Smooth muscle cell of bladder (primary cell): ENCODE results near the gene PHRF1. TPM values are rescaled to one million over a fixed set of nuclear protein-coding genes. Genes with fewer than 3 reads are reported as not detected.

Experiments
- total RNA-seq: library from RNA; depleted of rRNA; stranded (reverse); fragments of >200 nt; gene quantifications from 2 replicates; pipeline ENCODE4 v1.2.3, GENCODE V29; 2014

PHRF1 gene
- 17.6 and 24.8 TPM in 2 replicates for total RNA-seq

GRCh38 chr11:575996-576768 is at the start of gene PHRF1:
Gene PHRF1, plus strand, starts transcription at chr11:576470. Its CDS starts 5,043 bp downstream, at chr11:581513.

DNA sequence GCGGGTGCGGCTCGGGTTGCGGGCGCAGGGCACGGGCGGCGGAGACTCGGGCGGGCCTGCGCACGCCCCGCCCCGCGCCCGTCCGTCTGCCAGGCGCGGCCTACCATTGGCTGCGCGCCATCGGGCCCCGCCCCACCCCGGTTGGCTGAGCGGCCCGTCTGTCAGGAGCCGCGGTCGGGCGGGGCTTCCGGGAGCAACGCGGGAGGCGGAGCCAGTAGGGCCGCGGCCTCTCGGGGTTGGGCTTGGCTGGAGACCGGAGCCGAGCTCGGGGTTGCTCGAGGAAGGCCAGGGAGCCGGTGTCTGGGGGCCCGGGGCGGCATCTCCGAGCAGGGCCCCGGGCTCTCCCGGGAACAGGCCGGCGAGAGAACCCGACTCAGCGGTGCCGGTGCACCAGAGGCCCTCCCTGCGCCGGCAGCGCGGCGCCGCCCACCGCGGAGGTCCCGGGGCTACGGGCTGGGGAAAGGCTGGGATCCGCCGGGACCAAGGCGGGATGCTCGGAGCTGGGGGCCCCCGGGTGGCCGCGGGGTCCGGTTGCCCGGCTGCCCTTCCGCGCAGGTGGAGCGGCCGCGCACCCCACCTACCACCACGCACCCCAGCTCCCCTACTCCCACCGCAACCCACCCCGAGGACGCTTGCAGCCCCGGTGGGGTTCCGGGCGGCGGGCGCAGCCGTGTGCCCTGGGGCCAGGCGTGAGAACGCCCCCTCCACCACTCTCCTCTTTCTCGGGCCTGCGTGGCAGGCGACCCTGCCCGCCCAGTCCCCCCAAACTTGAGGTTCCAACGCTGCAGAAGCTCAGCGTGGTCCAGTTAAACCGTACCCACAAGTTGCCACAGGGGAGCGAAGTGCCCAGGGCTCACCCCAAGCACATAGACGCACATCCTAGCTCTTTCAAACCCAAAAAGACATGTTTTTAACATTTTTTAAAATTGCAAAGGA is 40.5 kb upstream of the PHRF1 start, which contains the start of gene HRAS:
TSS of gene HRAS (minus strand) at position 58 of the 936 bp plus-strand sequence.

DNA sequence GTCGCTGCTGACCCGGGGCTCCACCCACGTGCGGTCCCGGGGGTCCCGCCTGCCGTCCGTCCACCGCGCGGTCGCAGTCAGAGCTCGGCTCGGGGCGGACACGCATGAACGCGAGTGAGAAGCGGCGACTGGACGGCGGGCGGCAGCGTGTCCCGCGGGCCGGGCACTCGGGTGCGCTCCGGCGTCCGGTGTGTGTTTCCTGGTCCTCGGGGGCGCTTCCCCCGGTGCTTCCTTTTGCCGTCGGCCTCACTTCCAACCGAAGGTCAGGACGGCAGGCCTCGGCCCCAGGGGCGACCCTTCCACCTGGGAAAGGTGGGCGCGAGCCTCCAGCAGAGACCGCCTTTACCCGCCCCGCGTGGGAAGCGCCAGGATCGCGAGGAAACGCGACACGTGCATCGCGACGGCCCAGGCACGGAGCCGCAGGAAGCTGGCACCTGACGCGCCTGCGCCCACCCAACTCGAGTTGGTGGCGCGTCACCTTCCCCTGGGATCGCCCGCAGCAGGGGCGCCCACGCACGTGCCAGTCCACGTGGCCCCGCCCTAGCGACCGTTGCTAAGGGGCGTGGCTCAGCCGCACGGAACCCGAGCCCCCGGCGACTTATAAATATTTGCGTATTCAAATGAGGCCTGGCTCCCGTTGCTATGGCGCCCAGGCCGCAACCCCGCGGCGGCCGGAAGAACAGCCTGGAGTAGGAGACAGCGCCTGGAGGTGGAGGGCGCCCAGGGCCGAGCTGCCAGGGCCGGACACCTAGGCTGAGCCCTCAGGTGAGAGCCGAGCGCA is 39.2 kb upstream of the PHRF1 start, which contains the start of gene LRRC56:
TSS of gene LRRC56 (plus strand) at position 687 of the 781 bp plus-strand sequence. CDS start 3,158 bp downstream, outside the sequence.

DNA sequence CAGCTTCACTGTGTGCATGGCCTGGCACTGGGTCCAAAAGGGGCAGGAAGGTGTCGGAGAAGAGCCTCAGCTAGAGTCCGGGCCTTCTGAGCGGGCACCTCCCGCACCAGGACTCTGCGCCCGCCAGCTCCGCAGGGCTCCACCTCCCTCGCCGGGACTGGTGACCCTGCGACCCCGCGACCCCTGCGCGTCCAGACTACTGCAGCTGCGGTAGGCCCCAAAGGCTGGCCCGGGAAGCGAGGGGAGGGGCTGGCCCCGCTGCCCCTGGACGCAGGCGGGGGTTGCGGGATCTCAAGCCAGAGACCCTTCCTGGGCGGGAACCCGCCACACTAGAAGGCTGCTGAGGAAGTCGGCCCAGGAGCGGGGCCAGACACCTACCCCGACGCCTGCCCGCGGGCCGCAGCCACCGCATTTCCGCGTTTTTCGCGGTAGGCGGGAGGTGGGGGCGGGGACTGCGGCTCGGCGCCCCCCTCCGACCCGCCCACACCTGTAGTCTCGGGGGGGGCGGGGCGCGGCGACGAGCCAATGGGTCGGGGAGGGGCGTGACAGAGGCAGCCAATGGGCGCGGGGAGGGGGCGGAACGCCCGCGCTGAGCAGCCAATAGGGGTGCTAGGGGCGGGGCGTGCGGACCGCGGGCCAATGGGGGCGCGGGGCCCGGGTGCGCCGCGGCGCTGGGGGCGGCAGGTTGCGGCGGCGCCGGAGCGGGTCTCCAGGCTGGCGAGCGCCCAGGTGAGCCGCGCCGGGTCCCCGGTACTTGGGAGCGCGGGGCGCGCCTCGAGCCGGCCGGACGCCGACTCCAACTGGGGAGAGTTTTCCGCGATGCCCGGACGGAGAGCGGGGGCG is 15.7 kb upstream of the PHRF1 start, which contains the start of the genes LMNTD2 and RASSF7:
TSS of gene LMNTD2 (minus strand) at position 434 of the 843 bp plus-strand sequence. CDS start at position 412, 22 bp downstream.
TSS of gene RASSF7 (plus strand) at position 666 of the 843 bp plus-strand sequence. CDS start 799 bp downstream, outside the sequence.

GRCh38 chr11:615504-616319 is 39.4 kb downstream of the PHRF1 start, which contains the start of gene IRF7:
Gene IRF7, minus strand, starts transcription at chr11:615950. Its CDS starts 586 bp downstream, at chr11:615364.

GRCh38 chr11:624705-625635 is 48.7 kb downstream of the PHRF1 start, which contains the start of gene CDHR5:
Gene CDHR5, minus strand, starts transcription at chr11:624955. Its CDS starts 53 bp downstream, at chr11:624902.

GRCh38 chr11:626475-627307 is 50.4 kb downstream of the PHRF1 start, which contains the start of gene SCT:
Gene SCT, minus strand, starts transcription at chr11:627181. Its CDS starts 38 bp downstream, at chr11:627143.

GRCh38 chr11:636511-637332 is 60.5 kb downstream of the PHRF1 start, which contains the start of gene DRD4:
Gene DRD4, plus strand, starts transcription at chr11:637269. Its CDS starts 36 bp downstream, at chr11:637305.

Other genes with a start within 250 kb of the PHRF1 start
- 1.9 and 3.6 TPM in 2 replicates for gene B4GALNT4, start 207.0 kb upstream of the PHRF1 start, total RNA-seq
- 1.3 and 1.6 TPM in 2 replicates for gene PKP3, start 182.3 kb upstream of the PHRF1 start, total RNA-seq
- 13.1 and 13.8 TPM in 2 replicates for gene SIGIRR, start 161.5 kb upstream of the PHRF1 start, total RNA-seq
- not detected in 2 replicates for gene ANO9, start 134.5 kb upstream of the PHRF1 start, total RNA-seq
- gene PTDSS2, start 126.2 kb upstream of the PHRF1 start, total RNA-seq = 30.9 and 42.6 TPM in 2 replicates
- gene RNH1, start 69.2 kb upstream of the PHRF1 start, total RNA-seq = 296 and 361 TPM in 2 replicates
- gene HRAS, start 40.9 kb upstream of the PHRF1 start, total RNA-seq = 66.3 and 70.2 TPM in 2 replicates
- 0.55 and 0.85 TPM in 2 replicates for gene LRRC56, start 38.9 kb upstream of the PHRF1 start, total RNA-seq
- 0.28 TPM in 2 replicates for gene LMNTD2, start 15.7 kb upstream of the PHRF1 start, total RNA-seq
- gene RASSF7, start 15.5 kb upstream of the PHRF1 start, total RNA-seq = 2.5 and 2.7 TPM in 2 replicates
- 5.7 and 6.0 TPM in 2 replicates for gene IRF7, start 39.5 kb downstream of the PHRF1 start, total RNA-seq
- gene CDHR5, start 48.5 kb downstream of the PHRF1 start, total RNA-seq = not detected in 2 replicates
- gene SCT, start 50.7 kb downstream of the PHRF1 start, total RNA-seq = not detected in 2 replicates
- 0.18 TPM in 1 of 2 replicates, not detected in the other for gene DRD4, start 60.8 kb downstream of the PHRF1 start, total RNA-seq
- 21.2 and 31.3 TPM in 2 replicates for gene DEAF1, start 118.8 kb downstream of the PHRF1 start, total RNA-seq
- gene TMEM80, start 119.3 kb downstream of the PHRF1 start, total RNA-seq = 11.9 and 12.1 TPM in 2 replicates
- 33.9 and 35.4 TPM in 2 replicates for gene EPS8L2, start 129.8 kb downstream of the PHRF1 start, total RNA-seq
- gene TALDO1, start 171.0 kb downstream of the PHRF1 start, total RNA-seq = 228 and 306 TPM in 2 replicates
- 16.4 and 17.9 TPM in 2 replicates for gene GATD1, start 201.0 kb downstream of the PHRF1 start, total RNA-seq
- gene CEND1, start 213.6 kb downstream of the PHRF1 start, total RNA-seq = 0.28 and 0.85 TPM in 2 replicates
- 6.5 and 12.3 TPM in 2 replicates for gene SLC25A22, start 221.8 kb downstream of the PHRF1 start, total RNA-seq
- 4.4 and 9.2 TPM in 2 replicates for gene PIDD1, start 228.8 kb downstream of the PHRF1 start, total RNA-seq
- gene RPLP2, start 233.5 kb downstream of the PHRF1 start, total RNA-seq = 394 and 414 TPM in 2 replicates
- 17.2 and 21.4 TPM in 2 replicates for gene PNPLA2, start 242.4 kb downstream of the PHRF1 start, total RNA-seq